ENCODE measurements around the gene DHX30.

DNA sequence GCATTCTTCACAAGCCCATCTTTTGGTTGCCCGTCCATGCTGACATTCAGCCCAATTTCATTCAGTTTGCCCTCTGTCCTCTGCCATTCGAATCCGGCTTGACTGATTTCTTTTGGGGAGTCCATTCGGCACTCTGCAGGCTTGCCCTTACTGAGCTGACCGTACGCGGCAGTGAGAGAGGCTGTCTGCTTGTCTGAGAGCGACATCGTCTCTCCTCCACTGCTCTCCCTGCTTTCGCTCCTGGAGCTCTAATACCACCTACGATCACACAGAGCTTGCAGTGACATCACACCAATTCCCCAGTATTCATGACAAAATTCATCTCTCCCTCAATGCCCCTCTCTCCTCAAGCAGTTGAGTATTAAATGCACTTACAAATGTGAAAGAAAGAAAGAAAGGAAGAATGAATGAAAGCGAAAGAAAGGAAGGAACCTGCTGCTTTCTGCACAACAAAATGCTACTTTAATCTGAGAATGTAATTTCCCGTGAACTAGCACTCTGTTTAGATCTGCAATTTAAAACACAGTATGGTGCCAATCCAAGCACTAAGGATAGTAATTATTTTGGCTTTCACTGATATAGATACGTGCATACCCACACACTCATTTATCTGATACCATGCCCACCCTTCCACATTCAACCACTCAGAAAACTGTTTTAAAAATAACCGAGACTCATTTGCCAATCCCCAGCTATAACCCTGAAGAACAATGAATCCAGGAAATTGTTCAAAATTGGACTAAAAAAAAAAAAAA lies 89.5 kb downstream of the DHX30 start:
- TF ChIP-seq, protein P1, sequence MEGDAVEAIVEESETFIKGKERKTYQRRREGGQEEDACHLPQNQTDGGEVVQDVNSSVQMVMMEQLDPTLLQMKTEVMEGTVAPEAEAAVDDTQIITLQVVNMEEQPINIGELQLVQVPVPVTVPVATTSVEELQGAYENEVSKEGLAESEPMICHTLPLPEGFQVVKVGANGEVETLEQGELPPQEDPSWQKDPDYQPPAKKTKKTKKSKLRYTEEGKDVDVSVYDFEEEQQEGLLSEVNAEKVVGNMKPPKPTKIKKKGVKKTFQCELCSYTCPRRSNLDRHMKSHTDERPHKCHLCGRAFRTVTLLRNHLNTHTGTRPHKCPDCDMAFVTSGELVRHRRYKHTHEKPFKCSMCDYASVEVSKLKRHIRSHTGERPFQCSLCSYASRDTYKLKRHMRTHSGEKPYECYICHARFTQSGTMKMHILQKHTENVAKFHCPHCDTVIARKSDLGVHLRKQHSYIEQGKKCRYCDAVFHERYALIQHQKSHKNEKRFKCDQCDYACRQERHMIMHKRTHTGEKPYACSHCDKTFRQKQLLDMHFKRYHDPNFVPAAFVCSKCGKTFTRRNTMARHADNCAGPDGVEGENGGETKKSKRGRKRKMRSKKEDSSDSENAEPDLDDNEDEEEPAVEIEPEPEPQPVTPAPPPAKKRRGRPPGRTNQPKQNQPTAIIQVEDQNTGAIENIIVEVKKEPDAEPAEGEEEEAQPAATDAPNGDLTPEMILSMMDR (IDR thresholded peaks at IDR 0.05), result no peak
- TF ChIP-seq POLR2A (IDR thresholded peaks at IDR 0.05), result no peak
